Measurements from ENCODE around the gene RAB5A.

GRCh38 chr3:19947549-19948225, 790 bp downstream of the RAB5A start:
- TF ChIP-seq, protein P1, sequence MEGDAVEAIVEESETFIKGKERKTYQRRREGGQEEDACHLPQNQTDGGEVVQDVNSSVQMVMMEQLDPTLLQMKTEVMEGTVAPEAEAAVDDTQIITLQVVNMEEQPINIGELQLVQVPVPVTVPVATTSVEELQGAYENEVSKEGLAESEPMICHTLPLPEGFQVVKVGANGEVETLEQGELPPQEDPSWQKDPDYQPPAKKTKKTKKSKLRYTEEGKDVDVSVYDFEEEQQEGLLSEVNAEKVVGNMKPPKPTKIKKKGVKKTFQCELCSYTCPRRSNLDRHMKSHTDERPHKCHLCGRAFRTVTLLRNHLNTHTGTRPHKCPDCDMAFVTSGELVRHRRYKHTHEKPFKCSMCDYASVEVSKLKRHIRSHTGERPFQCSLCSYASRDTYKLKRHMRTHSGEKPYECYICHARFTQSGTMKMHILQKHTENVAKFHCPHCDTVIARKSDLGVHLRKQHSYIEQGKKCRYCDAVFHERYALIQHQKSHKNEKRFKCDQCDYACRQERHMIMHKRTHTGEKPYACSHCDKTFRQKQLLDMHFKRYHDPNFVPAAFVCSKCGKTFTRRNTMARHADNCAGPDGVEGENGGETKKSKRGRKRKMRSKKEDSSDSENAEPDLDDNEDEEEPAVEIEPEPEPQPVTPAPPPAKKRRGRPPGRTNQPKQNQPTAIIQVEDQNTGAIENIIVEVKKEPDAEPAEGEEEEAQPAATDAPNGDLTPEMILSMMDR (IDR thresholded peaks at IDR 0.05), result no peak
- TF ChIP-seq POLR2A (IDR thresholded peaks at IDR 0.05) (no peak), EP300 (IDR thresholded peaks at IDR 0.05) (no peak)
